Activated naive CD4-positive, alpha-beta T cell (primary cell): ENCODE data around the gene SUN2.

ENCODE experiments used
- DNase-seq, 4 experiments: peaks; one replicate each; lab custom pipeline; 2025; lab: John Stamatoyannopoulos, UW

SUN2 gene

DNA sequence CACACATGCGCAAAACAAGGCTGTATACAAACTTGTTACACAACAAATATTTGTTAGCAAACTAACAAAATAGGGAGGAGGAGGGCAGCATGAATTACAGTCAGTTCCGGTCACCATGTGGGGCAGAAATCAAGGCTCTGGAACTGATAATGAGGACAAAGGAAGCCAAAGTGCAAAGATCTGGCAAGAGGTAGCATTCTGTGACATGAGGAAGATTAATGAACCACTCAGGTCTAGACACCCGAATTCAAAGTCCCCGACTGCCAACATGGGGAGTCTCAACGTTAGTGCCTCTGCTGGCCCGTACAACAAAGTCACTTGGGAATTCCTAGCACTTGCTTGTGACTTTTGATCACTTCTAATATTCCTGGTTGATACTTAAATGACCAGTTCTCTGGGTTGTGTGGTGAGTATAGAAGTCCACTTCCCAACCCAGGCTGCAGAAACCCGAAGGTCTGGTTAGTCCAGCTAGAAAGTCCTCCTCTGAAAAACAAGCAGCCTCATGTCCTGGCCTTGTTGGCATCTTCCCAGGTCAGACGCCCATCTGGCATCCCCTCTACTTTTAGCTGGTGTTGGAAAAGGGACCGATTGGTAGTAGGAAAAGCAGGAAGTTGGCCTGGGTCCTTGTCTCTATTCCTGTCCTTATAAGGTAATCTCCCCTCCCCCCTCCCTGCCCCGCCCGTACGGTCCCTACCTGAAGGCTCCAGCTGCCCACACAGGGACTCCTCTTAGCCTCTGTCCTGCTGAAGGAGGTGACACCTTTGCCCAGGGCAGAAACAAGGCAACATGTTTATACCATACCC lies 1.6 kb downstream of the SUN2 start:
- no peak for DNase-seq

DNA sequence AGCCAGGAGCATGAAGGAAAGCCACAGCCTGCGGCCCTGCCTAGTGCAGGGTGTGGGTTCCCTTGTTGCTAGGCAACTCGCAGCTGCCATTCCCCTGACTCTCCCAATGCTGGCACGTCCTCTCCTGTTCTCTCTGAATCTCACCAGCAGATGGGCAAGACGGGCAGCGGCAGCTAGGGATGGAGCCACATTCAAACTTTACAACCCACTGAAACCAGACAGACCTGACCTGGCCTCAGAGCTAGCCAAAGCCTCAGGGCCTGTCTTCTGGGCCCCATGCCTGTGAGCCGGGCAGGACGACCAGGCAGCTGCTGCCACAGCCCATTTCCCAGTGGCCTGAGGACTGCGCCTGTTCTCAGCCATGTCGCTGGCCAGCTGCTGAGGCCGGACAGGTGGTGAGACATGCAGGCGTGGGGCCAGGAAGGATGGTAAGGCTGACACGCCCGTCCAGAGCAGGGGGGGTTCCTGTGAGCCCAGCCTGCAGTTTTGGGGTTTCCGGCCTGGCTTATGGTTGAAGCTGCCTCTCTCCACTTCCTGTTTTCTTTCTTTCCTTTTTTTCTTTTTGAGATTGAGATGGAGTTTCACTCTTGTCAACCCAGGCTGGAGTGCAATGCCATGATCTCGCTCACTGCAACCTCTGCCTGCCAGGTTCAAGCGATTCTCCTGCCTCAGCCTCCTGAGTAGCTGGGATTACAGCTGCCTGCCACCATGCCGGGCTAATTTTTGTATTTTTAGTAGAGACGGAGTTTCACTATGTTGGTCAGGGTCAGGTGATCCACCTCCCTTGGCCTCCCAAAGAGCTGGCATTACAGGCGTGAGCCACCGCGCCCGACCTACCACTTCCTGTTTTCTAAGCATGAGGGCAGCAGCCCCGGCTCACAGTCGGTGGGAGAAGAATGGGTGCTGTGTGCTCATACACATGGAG lies 4.1 kb downstream of the SUN2 start:
- DNase-seq: peak; percentile 18 to 66 (median 45)

DNA sequence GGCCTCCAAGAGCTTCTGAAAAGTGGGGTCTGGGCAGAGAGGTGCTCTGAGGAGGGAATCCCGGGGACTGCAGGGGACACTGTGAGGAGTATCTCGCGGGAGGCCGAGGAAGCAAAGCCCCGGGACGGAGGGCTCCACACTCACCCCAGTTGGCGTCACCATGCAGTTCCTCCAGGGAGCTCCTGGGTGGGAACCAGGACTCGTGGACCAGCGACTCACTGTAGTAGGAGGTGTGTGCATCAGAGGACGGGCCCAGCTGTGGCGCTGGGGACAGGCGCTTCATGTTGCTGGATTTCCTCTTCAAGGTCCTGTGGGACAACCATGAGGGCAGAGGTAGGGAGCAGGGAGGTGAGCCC lies 4.8 kb downstream of the SUN2 start:
- no peak for DNase-seq

DNA sequence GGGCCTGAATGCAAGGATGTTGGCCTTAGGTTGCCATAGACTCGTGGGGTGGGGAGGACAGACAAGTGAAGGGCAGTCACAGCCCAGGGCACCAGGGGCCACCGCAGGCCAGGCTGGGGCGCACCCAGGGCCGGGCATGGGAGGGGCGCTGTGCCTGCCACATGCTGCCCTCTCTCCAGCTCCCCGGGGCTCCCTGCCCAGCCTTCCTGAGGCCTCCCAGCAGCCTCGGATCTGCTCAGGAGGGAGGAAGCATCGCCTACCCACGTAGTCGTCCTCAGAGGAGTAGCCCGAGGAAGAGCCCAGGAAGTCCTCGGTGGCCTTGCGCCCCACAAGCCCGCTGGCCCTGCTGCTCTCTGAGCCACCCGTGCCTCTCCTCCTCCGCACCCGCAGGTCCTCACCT lies 5.2 kb downstream of the SUN2 start:
- DNase-seq: no peak

DNA sequence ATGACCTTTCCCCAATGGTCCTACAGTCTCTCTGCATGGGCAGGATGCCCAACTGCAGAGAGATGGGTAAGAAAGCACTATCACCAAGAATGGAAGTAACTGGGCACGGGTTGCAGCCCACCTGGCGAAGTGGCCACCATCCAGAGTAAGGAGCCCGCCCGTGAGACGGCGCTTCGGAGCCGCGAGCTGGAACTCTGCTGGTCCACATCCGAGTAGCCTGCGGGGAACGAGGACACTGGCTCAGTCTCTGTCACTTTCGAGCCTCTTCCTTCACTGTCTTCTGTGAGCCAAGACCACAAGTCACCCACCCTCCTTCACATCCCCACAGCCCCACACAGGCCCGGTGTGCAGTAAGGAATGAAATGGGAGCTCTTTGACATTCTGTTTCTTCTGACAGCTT lies 5.7 kb downstream of the SUN2 start:
- no peak for DNase-seq

DNA sequence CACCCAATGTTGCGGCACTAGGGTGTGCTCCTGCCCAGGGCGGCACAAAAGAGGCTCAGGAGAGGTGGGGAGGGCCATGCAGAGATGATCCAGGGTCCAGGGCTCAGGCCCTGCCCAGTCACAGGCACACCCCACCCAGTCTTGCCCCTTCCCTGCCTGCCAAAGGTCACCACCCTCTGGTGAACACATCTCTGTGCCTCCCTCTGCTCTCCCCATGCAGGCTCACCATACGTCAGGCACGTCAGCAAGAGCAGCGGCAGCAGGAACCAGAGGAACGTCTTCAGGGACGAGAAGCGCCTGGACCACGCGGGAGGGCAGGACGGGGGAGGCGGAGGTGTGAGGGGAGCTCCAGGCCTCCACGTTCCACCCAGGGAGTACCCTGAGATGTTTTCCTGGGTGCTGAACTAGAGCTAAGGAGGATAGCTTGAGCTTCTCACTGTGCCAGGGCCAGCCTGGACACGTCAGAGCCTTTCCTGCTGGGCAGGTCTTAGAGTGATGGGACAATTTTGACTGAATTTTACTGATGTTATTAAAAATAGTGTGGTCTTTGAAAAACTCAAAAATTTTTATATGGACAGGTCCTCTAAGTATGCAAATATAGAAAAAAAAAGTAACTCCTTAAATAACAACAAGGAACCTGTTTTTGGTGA lies 7.2 kb downstream of the SUN2 start:
- no peak for DNase-seq

DNA sequence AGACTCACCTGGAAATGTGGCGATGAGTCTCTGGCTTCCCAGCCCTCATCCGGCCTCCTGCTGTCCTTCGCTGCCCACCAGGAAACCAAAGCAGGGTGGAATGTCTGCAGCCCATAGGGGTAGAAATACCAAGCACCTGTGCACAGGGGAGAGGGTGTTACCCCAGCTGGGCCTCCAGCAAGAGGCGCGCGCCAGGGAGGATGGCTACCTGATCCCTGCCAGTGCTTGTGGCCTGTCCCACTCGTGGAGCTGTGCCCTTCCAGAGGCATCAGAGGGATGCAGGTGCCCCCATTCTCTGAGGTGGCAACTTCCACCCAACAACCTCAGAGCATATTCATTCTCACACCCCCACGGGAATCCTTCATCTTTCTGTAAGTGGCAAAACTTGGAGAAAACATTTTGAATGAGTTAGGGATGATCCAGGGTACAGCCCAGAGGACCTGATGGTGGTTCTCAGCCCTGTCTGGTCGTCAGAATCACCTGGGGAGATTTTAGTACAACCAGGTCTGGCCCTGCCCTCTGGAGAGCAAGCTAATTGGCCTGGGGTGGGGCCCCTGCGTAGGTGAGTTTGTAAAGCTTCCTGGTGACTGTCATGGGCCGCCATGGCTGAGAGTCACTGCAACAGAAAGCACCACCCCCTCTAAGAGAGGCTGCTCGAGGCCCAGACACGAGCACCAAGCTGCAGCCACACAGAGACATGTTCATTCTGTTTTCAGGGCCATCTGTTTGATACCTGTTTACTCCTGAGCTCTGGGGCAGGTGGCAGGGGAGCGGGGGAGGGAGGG lies 9.9 kb downstream of the SUN2 start:
- DNase-seq: no peak

DNA sequence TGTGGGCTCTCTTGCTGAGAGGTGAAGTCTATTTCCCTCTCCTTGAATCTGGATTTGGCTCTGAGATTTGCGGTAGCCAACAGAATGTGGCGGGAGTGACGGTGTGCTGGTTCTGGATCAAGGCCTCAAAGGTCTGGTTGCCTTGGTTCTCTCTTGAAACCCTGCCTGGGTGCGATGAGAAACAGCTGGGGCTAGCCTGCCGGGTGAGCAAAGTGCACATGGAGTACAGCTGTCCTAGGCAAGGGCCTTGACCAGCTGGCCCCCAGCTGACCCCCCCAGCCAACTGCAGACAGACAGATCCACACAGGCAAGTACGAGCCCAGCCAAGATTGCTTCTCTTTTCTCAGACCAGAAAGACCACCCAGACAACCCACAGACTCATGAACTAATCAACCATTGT lies 10.8 kb downstream of the SUN2 start:
- DNase-seq: no peak

DNA sequence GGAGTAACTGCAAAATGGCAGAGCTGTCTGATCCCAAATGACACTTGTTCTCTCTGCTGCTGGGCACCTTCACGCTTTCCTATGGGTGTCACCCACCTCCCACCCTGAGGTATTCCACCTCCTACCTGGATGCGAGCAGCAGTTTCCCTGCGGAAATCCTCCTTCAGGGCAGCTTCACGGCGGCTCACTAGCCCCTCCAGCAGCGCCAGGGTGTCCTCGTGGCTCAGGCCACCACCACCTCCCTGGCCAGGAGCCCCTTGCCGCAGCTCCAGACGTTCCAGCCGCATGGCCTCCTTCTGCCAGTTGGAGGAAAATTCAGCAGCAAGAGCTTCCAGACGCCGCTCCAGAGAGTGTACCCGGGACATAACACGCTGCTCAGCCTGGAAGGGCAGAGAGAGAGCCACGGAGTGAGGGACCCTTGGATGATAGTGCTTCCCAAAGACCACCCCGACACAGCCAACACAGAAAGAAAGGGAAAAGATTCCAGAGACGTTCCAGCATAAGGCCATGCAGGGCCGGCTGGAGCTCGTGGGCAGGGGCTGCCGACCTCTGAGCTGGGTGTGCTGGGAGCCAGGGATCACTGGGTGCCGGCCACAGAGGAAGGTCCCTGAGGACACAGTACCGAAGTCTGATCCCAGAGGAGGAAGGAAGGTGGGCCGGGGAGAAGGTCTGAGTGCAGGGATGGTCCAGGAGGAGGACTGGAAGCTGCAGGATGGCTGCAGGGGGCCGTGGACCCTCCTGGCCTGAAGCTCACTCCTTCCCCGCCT lies 13.4 kb downstream of the SUN2 start:
- no peak for DNase-seq

DNA sequence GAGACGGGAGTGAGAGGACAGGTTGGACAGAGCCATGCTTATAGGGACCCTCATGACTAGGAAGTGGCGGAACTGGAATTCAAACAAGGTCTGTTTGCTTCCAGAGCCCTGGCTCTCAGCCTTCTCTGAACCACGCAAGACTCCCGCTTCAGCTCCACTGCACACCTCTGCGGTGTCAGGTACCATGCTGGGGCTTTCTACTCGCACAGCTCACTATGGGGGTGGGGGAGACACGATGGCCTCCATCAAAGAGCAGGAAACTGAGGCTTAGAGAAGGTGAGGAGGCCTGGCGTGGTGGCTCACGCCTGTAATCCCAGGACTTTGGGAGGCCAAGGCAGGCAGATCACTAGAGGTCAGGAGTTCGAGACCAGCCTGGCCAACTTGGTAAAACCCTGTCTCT lies 14.2 kb downstream of the SUN2 start:
- no peak for DNase-seq

DNA sequence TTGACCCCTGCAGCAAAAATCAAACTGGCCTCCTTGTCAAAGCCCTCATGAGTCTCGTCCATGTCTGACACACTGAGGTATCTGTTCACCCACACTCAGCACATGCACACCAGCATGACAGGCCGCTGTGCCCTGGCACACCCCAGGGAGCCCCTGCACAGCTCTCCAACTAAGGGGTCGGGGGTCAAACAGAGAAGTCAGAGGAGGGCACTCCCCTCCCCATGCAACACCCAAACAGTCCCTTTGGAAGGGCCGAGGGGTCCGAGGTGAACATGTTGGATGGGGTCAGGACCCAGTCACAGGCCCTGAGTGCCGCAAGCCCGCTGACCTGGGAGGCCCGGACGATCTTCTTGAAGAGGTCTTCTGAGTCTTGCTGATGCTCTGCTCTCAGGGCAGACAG lies 14.6 kb downstream of the SUN2 start:
- no peak for DNase-seq

DNA sequence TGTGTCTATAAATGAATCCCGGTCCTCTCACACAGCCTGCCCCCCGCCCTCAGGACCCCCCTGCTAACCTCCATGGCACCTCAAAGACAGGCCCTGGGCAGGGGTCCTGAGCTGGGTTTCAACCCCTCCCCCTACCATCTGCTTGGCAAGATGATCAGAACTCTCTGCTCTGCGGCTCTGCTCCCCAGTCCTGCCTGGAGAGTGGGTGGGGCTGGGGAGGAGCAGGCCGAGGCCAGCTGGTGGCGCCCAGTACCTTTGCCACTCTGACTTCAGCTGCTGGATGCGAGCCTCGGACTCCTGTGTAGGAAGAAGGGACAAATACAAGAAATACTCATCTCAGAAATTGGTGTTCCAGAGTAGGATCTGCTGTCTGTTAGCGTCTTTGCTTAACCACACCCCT lies 15.0 kb downstream of the SUN2 start:
- no peak for DNase-seq

DNA sequence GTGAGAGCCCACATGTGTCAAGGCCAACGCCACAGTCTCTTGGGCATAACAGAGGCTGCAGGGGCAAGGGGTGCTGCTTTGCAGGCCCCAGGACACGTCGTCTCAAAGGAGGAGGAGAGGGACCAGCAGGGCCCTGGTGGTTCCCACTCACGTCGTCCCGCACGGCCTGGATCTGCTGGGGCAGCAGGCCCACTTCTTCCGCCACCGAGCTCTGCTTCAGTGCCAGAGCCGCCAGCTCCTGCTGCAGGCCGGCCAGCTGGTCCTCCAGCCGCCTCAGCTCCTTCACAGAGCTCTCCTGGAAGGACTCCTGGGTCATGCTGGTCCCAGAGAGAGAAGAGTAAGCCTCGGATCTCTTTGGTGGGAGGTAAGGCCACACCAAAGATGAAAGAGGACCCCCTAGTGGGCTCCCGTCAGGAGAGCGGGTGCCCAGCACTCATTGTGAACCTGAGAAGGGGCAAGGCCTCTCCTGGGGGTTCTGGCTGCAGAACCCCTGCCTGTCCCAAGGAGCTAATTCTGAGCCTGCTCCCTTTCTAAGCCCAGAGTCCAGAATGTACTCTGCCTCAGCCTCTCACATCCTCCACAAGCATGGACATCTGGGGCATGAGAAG lies 15.6 kb downstream of the SUN2 start:
- no peak for DNase-seq

DNA sequence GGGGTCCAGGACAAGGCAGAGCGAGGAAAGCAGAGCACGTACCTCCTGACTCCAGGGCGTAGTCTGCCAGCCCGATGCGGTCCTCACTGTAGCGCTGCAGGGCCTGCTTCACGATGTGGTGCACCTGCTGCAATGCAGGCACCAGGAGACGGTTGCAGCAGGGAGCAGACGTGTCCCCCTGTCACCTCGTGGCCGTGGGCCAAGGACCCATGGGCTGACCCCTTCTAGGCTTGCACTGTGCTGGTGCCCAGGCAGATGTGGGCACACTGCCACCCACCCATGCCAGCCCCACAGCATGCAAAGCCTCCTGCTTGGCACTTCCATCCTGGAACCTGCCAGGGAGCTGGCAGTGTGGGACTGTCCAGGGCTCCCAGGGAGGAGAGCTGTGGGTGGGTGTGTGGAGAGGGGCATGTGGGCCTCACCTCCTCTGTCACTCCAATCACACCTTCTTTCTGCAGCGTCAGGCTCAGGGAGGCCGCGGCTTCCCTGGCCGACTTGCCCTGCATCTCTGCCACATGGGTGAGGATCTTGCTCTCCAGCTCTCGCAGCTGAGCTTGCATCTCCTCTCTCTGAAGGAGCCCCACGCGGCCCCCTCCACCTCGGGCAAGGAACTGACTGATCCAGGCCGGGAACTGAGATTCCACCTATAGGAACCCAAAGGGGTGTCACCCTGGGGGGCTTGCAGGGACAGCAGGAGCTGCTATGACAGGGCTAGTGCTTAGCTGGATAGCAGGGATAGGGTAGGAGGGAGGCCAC lies 16.3 kb downstream of the SUN2 start:
- no peak for DNase-seq

DNA sequence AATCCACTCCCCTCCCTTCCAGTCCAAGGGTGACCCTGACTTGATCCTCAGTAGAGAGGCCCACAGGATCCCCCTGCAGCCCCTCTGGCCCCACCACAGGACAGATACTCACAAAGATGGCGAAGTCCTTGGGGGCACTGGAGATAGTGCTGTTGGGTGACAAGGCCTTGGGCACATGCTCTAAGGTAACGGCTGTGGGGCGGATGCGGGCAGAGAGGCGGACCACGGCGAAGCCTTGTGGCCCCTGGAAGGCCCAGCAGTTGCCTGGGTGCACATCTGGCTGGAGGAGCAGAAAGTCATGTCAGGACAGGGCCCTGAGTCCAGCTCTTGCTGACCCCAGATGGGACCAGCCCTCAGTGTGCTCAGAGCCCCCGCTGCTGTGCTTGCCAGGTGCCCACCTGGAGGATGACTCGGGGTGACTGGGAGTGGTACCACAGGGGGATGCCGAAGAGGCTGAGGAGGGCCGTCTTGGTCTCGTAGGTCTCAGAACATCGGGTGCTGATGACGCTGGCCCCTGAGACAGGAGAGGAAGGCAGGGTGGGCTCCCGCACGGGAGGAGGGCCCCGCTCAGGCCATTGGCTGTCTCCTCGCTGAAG lies 17.2 kb downstream of the SUN2 start:
- DNase-seq: no peak

DNA sequence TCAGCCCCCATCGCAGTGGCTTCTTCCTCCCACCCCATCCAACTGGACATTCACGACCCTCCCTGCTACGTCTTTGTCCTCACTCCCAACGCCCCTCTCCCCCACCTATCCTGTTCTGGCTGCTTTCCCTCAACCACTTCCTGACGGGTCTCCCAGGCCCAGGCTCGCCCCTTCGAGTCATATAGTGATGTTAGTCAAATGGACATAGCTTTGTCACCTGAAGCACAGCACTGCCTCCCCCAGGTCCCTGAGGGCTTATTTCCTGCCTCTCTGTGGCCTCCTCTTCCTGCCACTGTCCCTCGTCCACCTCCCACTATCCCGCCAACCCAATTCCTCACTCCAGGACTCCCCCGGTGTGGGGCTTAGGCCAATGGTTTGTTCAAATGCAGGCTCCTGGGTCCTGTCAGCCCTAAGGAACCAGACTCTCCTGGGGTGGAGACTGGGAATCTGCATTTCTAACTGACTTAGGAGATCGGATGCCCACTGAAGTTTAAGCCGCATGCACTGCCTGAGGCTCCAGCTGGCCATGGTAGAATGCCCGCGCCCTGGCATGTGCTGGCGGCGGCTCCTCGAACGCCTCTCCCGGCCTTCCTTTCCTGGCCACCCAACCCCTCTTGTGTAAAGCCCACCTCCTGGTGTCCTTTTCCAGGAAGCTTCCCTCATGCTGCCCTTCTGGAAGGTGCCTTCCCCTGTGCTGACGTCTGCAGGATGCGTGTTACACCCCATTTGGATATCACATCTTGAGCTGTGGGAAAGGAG lies 18.3 kb downstream of the SUN2 start:
- no peak for DNase-seq

DNA sequence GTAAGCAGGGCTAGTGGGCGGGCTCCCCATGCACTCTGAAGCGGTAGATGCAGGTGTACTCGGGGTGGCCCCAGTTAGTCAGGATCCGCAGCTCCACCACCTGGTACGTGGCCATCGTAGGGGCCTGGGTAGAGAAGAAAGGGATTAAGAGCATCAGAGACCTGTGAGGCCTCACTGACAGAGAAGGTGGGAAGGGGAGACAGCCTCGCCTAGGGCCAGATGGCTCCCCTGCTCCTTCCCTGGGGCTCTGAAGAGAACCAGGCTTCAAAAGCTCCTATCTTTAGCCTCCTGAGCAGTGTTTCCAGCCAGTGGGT lies 19.6 kb downstream of the SUN2 start:
- no peak for DNase-seq

DNA sequence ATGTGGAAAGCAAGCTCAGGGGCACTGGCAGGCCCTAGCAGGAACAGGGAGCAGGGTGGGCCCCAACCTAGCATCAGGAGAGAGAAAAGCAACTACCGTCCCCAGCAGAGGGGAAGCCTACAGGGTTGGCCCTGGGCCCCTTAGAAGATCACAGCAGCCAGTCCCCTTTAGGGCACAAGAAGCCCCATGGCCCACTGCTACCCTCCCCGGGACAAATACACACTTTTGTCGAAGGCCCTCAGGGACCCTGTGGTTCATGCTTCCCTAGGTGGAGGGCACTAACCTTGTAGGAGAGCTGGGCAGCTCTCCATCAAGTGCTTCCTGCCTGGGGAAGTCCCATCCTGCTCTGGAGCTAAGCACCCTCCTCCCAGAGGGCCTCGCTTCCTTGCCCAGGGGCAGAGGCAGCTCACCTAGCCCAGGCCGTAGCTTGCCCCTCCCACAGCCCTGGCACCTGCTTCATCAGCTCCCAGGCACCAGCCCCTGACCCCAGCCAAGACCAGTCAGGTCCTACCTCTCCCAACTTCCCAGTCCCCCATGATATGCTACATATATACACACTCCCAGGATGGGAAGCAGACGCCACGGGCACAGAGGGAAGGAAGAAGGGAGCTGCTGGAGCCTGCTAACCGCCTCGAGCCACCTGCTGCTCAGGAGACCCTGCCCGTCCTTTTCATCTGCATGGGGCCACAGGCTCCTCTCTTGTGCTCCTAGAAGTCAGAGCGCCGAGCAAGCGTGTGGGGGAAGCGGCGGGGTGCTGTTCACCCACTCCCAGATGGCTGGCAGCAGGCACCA lies 20.1 kb downstream of the SUN2 start:
- no peak for DNase-seq
